Left renal pelvis (tissue), 4 donors: ENCODE results near the gene ZCCHC7. TPM values are rescaled to one million over a fixed set of nuclear protein-coding genes. Genes with fewer than 3 reads are reported as not detected.
"Not testable (repeated sequence)": the region's sequence is repeated elsewhere in the genome, so short reads cannot be mapped to it uniquely, and the experiment has no call there.

Experiments
- DNase-seq, 4 donors: peaks; one replicate each; pipeline ENCODE4 v3.0.0-alpha.2; 2013; ENCODE audit warnings: low read depth in 4 of 4, low spot score in 3 of 4
- polyA plus RNA-seq, 4 donors: library from polyadenylated mRNA; unstranded; fragments of 120-200 nt; gene quantifications; one replicate each; pipeline ENCODE4 v1.2.1, GENCODE V29; 2013; ENCODE audit not compliant: insufficient read length in 4 of 4

The ZCCHC7 gene
- polyA plus RNA-seq, 4 donors, result 21.7 to 27.6 (median 24.9) TPM

DNA sequence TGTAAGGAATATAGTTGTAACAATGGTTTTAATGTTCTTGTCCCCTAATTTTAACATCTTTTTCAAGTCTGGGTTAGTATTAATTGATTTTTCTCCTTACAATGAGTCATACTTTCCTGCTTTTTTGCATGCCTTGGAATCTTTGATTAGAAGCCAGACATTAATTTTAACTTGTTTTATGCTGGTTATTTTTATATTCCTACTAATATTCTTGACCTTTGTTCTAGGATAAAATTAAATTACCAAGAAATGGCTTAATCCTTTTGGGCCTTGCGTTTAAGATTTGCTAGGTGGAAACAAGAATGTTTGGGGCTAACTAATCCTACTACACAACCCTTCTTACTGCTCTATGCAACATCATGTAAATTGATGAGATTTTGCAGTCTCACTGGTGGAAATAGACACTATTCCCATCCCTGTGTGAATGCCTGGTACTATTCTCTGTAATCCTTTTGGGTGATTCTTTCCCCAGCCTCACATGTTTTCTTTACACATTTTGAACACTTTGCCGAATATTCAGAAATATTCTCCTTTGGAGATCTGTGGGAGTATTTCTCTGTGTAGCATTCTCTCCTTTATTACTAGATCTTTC, 47.2 kb downstream of the ZCCHC7 start:
- no peak for DNase-seq

DNA sequence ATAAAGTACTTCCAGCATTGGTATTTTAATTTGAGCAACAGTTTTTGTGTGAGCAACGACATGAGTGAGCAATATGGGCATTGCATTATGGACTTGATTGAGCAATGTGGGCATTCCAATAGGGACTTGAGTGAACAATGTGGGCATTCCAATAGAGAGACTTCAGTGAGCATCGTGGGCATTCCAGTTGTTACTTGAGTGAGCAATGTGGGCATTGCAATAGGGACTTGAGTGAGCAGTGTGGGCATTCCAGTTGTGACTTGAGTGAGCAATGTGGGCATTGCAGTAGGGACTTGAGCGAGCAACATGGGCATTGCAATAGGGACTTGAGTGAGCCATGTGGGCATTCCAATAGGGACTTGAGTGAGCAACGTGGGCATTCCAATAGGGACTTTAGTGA, 52.2 kb downstream of the ZCCHC7 start:
- DNase-seq, result no peak

DNA sequence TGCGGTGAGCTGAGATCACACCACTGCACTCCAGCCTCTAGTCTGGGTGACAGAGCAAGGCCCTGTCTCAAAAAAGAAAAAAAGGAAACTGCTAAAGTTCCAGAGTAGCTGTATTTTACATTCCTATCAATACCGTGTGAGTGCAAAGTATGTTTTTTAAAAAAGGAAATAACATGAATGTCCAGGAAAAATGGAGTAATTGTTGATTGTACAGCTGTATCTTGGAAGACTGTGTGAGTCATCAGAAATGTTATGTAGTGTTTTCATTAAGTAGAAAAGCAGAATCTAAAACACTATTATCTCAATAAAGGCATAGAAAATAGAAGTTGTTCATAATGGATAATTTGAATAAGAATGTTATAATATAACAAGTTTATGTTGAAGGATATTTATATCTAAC, 53.9 kb downstream of the ZCCHC7 start:
- no peak for DNase-seq

DNA sequence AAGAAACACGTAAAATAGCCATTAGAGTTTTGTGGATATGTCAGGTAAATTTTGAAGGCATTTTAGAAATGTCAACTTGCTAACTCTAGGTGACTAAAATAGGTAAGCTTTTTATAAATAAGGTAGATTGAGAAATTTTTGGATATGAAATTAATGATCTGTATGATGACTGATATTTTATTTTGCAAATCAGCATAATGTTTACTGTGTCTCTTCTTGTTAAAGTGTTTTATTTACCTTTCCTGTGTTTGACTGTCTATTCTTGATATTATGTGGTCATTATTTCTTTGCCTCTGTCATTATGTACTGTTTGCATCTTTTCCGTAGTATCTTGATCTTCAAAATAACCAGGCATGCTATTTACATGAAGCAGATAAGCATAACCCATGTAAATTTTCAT, 58.4 kb downstream of the ZCCHC7 start:
- no peak for DNase-seq

DNA sequence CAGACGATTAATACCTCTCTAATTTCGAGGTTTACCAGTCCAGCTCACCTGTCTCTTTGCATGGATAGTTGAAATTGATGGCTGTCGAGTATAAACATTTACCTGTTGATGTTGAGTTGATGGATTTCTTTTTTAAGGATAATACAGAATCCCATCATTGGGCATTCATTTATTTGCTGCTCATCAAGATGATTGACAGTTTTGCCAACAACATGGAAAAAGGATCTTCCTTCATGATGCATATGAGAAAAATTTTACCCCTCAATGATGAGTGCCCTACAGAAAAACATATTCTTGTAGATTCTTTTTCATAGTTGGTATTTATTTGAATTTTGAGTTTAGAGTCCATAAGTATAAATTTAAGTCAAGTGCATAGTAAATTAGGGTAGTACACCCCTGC, 59.2 kb downstream of the ZCCHC7 start:
- no peak for DNase-seq

DNA sequence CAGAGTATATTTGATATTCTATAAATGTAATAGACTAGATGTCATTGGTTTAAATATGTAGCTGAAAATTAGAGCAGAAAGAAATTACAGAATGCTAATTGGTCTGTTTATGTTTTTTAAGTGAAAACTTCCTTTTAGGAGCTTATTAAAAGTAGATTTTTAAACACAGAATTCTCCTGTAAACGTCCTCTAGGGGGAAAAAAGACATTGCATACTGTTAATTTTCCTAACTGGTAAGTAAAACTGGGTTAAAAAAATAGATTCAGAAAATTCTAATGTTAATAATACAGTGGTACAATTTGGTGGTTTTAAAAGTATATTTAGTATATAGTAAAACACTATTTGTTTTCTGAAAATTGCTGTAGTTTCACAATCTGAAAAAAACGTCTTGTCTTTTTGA, 59.8 kb downstream of the ZCCHC7 start:
- DNase-seq, result no peak

DNA sequence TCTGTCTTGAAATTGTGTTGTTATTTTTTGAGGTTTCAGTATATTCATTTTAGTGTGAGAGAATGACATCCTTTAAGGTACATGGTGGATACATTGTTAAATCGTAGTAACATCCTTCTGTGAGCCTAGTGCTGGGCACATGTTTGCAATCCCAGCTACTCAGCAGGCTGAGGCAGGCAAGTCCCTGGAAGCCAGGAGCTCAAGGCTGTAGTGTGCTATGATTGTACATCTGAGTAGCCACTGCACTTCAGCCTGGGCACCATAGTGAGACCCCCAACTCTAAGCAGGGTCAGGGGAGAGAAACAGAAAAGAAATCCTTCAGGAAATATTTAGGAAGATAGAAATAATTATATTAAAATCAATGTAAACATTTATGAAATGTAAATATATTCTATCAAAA, 62.3 kb downstream of the ZCCHC7 start:
- DNase-seq, result no peak

DNA sequence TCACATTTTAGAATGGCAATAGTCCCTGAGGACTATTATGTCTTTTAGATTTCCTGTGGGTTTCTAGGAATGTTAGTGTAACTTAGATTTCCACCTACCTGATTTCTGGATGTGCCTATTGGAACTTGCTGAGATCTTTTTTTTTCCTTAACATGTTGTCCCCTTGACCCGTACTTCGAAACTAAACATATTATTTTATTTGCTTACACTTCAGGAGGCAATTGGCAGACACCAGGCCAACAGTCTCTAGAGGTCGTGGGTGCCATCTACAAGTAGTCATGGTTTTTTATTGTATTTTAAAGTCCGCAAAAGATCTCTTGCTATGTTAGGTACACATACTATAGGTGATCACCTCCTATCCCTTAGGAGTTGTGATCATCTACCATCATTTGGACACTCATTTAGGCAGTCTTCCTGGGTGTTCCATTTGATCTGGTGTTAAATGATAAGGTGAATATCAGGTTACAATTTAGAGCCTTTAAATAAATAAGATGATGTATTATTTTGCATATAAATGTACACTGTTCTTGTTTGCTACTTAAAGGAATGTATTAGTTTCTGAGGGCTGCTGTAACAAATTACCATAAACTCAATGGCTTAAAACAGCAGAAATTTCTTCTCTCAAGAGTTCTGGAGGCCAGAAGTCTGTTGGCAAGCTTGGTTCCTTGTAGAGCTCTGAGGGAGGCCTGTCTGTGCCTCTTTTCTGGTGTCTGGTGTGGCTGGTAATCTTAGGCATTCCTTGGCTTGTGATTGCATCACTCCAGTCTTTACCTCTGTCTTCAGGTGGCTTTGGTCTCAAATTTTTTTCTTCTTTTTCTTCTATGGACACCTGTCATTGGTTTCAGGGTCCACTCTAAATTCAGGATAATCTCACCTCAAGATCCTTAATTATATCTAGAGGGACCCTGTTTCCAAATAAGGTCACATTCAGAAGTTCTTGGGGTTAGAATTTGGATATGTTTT, 64.8 kb downstream of the ZCCHC7 start:
- no peak for DNase-seq

DNA sequence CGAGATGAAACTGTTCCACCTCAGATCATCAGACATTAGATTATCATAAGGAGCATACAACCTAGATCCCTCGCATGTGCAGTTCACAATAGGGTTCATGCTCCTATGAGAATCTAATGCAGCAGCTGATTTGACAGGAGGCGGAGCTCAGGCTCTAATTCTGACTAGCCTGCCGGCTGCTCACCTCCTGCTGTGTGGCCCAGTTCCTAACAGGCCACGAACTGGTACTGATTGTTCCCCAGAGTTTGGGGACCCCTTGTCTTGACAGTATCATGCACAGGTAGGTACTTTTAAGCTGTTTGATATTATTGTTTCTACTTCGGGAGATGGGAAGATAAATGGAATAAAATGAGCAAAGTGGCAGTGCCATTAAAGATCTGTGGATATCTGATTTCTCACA, 66.9 kb downstream of the ZCCHC7 start:
- DNase-seq, result no peak

DNA sequence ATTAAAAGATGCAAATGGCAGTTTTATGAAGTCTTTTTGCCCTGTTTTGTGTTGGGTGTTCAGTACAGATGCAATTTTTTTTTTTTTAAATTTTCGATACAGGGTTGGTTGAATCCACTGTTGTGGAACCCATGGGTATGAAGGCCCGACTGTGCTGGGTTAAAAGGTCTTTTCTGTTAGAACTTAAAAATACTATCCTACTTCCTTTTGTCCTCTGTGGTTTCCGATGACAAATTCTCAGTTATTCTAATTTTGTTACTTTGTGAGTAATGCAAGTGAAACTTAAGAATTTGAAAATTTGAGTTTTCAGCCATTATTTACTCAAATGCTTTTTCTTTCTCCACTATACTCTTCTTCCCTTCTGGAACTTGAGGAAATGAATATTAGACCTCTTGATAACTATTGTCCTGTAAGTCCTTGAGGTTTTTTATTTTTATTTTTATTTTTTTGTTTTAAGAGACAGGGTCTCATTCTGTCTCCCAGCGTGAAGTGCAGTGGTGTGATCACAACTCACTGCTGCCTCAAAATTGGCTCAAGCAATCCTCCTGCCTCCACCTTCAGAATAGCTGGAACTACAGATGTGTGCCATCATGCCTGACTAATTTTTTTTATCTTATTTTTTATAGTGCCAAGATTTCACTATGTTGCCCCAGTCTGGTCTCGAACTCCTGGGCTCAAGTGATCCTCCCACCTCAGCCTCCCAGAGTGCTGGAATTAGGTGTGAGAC, 67.5 kb downstream of the ZCCHC7 start:
- no peak for DNase-seq

DNA sequence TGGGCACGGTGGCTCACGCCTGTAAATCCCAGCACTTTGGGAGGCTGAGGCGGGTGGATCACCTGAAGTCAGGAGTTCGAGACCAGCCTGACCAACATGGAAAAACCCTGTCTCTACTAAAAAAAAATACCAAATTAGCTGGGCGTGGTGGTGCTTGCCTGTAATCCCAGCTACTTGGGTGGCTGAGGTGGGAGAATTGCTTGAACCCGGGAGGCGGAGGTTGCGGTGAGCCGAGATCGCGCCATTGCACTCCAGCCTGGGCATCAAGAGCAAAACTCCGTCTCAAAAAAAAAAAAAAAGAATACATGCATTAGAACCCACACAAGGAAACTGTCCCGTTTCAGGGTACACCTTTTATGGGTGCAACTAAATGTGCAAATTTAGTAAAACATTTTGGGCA, 70.4 kb downstream of the ZCCHC7 start:
- not testable (repeated sequence) for DNase-seq

DNA sequence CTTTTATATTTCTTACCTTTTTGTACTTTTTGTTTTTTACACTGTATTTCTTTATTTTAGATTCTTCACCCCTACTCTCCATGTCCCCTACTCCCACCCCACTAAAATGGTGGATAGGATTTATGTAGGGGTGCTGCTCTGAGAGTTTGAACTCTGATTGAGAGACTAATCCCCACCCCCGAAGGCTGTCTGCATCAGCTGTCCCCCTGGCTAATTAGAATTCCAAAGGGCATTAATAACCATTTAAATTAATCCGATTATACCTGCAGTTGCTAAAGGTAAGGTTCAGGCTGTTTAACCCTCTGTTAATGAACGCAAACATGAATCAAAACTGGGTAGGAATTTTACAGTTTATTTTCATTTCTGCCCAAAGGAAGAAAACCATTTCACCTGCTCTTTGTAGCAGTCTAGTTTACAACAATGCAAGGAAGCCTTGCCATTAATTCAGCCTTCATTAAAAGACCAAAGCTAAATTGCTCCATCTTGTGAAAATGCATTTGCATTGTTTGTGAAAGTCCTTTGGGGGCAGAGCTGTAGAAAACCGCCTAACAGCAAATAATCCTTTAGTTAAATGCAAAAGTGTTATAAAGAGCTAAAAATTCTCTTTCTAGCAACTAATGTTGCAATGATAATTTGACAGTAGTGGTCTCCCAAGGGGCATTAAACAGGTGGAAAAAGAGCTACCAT, 71.2 kb downstream of the ZCCHC7 start:
- DNase-seq, result no peak

DNA sequence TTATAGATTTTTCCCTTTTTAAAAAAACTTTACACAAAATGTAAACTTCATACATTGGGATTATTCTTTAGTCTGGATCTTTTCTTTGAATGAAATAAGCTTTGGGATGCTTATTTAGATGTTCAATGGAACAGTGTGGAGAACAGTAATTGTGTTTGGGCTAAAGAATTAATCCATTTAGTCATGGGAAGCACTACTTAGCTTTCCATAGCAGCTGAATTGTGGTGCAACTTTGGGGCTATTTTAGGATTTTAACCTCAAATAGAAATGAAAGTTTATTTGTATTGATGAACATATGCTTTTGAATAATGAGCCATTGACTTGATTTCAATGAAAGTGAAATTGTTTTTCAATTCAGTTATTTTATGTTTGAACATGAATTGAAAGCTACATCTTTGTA, 72.4 kb downstream of the ZCCHC7 start:
- DNase-seq, result no peak

DNA sequence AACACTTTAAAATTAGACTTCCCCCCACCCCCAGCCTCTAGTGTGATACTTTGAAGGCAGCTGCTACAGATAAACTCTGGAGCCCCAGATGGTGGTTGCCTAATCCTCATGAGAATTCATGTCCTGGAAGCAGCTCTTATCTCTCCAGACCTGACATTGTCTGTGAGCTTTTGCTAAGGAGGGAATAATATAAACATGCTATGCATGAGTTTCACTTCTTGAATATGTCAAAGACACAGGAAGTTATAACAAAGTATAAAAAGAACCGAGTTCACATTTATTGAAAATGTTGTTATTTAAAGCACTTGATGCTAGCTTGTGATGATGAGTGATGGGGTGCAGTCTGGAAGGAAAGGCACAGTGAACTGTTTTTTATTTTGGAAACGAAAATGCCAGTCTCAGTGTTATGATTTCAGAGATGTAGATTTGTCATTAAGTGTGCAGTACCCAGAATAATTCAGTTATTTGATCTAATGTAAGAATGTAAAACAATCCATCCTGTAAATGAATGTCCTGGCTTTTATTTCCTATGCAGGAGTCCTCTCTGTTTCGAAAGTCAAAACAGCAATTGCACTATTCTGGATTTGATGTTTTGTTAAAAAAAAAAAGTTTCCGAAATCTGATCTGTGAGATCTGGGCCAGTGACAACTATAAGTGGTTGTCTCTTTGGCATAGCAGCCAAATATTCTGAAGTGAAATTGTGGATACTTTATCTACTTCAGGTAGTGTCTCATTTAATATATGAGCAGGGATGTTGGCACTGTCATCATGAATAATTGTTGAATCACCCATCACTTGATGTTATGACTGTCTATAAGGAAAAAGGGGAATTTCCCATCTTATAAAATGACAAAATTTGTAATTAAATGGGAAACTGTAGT, 77.0 kb downstream of the ZCCHC7 start:
- DNase-seq, result no peak

DNA sequence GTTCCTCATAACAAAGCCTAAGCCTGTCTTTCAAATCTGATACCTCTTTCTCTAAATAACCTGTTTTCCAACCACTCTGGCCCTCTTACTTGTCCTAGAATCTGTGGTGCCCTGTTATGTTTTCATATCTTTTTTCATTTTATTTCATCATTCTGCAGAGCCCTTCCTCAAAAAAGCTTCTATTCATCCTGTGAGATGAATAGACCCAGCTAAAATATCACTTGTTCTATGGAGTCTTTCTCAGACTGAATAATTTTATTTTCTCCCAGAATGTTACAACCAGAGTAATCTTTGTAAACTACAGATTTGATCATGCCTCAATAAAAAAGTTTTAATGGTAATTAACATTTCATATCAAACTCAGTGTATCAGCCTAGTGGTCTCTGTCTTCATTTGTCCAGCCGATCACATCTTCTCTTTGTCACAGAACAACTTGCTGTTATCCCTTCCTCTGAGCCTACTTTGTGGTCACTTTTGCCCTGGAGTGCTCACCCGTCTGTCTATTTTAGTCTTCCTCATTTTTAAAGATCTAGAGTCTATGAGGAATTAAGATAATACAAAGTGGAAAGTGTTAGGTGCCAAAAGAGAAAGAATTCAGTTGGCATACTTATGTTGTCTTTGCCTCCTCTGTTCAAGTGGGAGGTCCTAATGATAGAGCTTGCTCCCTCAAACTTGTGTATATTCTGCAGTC, 77.8 kb downstream of the ZCCHC7 start:
- no peak for DNase-seq

DNA sequence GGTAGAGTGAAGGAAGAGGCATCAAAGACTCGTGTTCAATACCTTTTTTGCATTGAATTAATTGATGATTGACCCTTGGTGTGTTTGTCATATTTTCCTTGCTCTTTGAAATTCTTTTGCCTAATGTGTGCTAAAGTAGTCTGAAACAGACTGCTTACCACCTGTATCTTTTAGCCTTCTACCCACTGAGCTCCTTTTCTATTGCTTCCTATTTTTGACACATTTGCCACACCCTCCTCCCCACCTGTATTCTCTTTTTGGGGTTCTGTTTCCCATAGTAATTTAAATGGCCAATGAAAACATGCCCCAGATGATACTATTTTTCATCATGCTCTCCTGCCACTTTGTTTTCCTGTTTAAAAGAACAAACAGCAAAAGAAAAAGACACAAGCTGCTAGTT, 78.5 kb downstream of the ZCCHC7 start:
- no peak for DNase-seq

DNA sequence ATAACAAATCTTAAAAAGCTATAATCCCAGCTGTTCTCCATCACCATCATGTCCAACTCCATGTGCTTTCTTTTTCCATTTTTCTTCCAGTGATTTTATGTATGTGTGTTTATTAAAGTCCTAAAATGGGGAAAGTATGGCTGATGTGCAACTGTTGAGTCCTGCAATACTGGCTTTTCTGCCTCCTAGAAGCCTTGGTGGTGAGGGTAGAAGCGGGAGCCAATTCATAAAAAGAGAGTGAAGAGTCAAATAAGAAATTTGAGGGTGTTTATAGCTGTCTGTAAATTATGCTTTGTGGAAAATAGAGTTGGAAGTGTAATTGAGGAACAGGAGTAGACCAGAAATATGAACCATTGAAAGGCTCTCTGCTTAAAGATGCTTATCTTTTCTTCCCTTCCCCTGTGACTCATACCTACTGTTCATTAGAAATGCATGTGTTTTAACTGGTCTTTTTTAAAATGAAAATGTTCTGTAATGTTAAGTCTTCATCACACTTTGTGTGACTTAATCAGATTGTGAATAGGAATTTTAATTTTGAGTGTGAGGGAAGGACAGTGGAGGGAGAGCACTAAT, 80.1 kb downstream of the ZCCHC7 start:
- peak in 1 of 4 donors; percentile 6 for DNase-seq

DNA sequence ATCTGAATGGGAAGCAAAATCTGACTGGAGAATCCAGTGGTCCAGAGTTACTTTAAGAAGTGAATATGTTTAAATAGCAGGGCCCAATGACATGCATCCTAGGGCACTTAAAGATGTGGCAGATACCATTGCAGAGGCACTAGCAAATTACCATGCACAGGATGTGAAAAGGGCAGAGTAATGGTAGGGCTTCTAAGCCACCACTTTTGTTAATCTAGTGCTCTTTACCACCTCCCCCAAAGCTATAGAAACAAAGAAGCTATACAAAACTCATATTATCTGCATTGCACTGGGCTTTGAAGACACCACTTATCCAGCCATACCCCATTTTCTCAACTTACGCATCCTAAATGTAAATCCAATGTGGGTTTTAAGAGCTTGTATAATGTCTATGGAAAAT, 81.2 kb downstream of the ZCCHC7 start:
- DNase-seq, result no peak

DNA sequence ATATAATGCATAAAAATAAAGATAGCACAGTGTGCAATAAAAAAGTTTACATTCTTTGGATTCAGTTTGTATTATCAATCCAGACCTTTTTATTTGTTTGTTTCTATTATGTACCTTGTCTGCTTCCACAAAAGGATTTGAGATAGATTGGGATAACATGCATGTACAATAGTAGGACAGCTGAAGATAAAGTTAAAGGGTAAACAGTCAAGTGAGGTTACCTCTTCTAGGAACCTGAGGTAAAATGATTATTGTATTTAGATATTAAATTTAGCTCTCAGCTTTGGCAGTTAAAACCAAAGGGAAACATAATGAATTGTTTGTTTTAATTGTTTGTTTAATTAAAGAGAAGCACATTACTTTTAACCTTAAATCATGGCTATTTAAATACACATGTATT, 81.7 kb downstream of the ZCCHC7 start:
- no peak for DNase-seq
